Right ventricle myocardium inferior (tissue), 1 donor: ENCODE measurements around the gene METTL3. TPM values are rescaled to one million over a fixed set of nuclear protein-coding genes. Genes with fewer than 3 reads are reported as not detected.

Source experiments
- ATAC-seq: fragments of 200-7000 bp; cut with Tn5 transposase; one replicate; pipeline ENCODE4 v1.9.1; 2020; ENCODE audit warnings: mild to moderate bottlenecking, moderate library complexity
- DNase-seq: peaks from one replicate; pipeline ENCODE4 v3.0.0; 2021; ENCODE audit errors: missing footprints
- intact Hi-C: fragments of 100-400 bp; cut with DNase I; formaldehyde crosslinking; loops from one replicate; pipeline ENCODE4 v1.11.0; 2022
- total RNA-seq: library from RNA; stranded (reverse); fragmentation: NEBNext Ultra II Directional; extraction: Animal tissue kit (Norgen Biotek cat#: 25700); gene quantifications from one replicate; pipeline ENCODE4 v1.2.1, GENCODE V29; 2021
- donor health status: DM: no; HTN: yes; CAD: no; lungs with severe emphysema.

Gene METTL3
- total RNA-seq, 1 donor from 2014 or later, result 24.9 TPM

DNA sequence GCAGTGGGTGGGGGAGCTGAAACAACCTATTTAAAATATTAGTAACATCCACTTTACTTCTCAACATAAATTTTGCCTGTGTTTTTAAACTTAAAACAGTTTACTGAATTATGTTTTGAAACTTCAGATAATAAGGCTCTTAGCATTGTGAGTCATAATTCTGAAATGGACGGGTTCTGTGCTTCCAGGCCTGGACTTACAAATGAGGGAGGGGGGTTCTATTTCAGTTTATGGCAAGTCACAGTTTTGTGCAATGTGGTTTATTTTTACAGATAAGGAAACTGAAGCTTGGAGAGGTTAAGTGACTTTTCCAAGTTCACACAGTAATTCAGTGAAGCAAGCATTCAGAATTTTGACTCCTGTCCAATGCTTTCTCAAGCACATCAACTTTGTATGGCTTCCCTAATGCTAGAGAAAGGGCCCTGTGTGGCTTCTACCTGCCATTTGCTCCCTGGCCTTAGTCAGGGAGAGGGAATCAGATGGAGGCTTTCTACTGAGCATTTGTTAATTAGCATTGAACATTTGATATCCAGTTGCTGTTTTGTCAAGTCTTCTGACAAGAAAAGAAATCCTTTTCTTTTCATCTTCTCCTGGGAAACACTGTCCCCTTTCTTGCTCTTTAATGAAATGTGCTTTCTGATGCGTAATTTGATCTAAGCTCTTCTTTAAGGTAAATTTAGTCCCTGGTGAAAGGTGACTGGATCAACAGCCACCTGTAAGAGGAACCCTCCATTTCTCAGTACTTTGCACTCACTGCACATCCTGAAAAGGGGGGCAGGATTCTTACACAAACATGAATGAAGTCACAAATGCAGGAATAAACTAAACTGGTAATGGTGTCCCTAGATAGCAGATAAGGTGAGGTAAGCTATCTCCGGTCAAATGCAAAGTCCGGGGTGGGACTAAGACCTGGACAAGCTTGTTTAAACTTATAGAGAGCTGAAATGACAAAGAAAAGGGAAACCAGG lies 17.5 kb upstream of the METTL3 start:
- no peak for DNase-seq
- ATAC-seq, result no peak
- intact Hi-C loops, result no loop called here

DNA sequence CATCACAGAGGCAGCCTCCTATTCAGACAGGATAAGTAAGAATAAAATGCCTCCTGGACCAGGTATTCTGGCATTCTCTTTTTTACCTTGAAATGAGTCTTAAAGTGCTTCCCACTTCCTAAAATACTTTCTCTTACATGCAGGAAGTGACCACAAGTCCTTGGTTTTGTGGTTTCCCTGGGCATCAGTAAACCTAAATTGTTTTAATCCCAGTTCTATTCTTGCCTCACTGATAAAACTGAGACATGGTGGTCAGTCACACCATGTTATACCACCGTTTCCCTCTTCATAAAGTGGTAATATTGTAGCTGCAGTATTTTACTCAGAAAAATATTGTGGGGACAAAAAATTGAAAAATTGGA lies 16.2 kb upstream of the METTL3 start:
- no peak for ATAC-seq
- intact Hi-C loops, result no loop called here
- DNase-seq, result no peak

DNA sequence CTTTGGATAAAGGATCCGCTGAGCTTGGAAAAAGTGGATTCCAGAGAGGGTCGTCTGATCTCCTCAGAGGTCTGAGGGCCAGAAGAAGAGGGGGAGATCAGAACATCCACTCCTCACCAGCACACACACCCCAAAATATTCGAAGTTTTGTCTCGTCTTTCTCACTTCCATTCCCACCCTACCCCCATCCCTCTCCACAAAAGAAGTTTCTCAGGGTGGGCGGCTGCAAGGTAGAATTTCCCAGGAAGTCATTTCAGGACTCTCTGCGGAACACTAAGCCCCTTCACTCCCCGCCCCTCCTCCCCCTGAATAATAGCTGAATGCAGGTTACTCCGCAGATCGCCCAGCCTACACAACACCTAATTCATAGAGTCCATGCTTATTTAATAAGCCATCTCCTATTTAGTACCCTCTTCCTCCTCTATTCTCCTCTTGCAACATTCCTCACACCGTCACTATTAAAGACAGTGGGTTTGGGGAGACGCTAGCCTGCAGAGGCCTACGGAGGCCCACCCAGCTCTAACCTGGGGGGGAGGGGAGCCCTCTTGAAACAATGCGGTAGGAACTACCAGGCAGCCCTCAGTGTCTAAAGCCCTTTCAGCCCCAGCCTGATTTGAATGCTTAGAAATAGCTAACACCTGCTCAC lies 15.7 kb upstream of the METTL3 start:
- no peak for ATAC-seq
- no peak for DNase-seq
- intact Hi-C loops, result no loop called here

DNA sequence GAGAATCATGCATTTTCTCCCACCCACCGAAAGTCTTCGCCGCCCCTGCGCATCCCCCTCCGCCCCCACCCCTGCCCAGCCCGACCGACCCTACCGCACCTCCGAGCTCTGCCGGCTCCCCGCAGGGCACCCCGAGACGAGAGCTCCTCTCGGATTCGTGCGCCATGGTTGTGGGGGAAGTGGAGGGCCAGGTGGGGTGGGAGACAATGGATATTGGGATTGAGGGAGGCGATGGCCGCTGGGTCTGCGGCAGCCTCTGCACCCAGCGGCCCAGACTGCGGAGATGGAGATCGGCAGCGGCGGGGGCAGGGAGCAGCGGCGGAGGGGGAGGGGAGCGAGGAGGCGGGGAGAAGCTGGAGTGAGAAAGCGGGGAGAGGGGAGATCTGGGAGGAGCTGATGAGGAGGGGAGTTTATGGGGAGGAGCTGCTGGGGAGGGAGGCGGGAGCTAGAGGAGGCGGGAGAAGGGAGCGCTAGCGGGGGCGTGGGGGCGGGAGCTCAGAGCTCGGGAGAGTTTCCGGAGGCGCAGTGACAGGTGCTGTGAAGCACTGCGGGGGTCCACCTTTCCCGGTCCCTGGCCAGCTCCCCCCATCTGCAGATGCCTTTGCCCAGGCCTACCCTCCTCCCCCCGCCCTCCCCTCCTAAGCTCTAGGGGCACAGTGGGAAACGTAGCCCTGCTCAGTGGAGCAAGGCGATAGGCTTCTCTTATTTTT lies 15.0 kb upstream of the METTL3 start, which contains the start of gene SALL2:
TSS of gene SALL2 (minus strand) at position 385 of the 710 bp plus-strand sequence. CDS start at position 166, 219 bp downstream.
- DNase-seq (peak; percentile 78), ATAC-seq (peak; percentile 91)
- intact Hi-C loops, result no loop called here

DNA sequence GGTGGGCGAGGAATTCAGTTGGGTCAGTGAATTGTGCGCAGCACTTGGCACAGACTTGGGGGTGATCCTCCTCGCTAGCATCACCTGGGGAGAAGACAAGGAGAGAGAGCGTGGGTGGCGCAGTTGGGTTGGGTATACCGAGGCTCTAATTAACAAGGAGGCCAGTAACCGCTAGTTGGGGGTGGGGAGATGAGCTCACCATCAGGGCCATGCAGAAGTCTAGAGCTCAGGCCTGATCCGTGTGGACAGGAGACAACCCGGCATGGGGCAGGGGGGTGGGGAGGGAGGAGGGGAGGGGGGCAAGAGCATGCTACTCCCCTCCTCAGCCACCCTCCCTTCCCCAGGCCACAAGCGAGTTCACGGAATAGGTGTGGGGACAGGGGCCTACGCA lies 14.4 kb upstream of the METTL3 start:
- ATAC-seq (no peak), DNase-seq (no peak)
- intact Hi-C loops, result no loop called here

DNA sequence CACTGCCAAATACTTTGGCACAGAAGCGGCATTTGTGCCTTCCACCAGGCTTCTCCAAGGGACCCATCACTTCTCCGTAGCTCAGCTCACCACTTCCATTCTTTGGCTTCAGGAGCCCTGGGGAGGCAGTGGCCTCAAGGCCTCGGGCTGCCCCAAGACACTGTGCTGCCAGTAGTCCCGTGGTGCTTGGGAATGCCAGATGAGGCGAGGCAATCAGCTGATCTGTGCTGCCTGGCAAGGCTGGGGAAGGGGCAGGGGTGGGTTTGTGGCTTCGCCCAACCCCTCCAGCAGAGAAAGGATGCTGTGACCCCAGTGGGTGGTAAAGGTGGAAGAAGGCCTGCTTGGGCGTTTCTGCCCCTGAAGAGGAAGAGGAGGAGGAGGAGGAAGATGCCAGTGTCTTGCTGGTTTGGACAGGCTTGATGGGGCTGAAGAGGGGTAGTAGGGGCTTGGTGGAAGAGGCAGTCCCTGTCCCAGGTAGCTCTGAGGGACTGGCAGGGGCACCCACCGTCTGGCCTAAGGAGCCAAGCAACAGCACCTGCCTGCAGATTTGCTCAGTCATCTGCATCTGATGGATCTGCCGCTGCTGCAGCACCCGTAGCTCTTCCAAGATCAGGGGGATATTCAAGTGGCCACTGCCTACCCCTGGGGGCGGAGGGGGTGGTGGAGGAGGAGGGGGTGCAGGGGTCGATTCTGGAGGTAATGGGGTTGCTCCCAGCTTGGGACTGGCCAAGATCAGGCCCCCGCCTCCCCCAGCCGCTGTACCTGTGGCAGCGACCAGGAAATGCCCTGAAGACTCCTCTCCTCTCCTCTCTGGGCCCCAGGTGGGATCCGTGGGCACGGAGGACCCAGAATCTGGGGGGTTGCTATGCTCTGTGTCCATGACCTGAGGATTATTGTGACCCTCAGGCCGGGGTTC lies 13.7 kb upstream of the METTL3 start:
- DNase-seq, result no peak
- no peak for ATAC-seq
- intact Hi-C loops, result no loop called here

DNA sequence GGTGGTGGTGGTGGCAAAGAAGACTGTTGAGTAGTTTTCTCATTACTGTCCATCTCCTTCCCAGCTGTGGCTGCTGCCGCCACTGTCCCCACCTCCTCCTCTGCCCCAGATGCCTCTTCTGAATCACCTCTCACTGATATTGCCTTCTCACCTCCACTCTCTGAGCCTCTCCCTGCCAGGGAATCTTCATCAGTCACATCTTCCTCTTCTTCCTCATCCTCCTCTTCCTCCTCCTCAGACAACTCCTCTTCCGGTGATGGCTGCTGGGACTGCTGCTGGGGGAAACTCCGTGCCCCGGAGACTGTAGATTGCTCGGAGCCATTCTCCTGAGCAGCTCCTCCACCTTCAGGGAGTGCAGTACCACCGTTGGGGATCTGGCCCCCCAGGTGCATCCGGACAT lies 12.1 kb upstream of the METTL3 start:
- ATAC-seq, result no peak
- intact Hi-C loops, result no loop called here
- DNase-seq, result peak; percentile 27

DNA sequence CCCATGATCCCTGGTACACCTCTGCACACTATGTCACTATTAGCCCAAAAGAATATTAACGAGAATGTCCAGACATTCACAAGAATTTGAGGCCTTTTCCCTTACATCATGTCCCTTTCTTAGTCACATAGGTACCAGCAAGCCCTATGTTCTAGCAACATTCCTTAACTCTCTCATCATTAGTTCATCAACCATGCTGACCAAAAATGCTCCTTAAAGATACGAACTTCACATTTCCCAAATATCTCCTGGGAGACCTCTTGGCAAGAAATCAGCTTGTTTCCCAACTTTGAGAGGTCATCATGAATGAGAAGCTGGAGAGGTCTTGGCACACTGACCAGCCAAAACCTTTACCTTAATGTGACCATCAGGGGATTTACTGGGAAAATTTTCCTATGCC lies 10.4 kb upstream of the METTL3 start:
- ATAC-seq, result no peak
- DNase-seq, result no peak
- intact Hi-C loops, result no loop called here

DNA sequence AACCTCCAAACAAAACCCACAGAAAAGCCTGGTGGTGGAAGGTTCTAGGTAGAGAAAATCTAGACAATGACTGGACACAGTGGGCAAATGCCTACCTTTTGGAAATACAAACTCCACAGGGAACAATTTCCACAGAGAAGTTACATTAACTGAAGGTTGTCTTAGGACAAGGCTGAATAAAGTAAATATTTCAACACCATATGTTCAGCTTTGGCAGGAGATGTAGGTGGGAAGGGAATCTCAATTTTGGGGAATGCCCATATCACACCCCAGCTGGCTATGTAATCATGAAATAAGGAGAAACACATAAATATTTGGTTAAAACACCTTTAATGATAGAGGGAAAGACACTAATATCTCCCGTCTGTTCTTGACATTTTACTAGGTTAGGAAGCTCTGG lies 9.6 kb upstream of the METTL3 start:
- intact Hi-C loops, result no loop called here
- no peak for ATAC-seq

DNA sequence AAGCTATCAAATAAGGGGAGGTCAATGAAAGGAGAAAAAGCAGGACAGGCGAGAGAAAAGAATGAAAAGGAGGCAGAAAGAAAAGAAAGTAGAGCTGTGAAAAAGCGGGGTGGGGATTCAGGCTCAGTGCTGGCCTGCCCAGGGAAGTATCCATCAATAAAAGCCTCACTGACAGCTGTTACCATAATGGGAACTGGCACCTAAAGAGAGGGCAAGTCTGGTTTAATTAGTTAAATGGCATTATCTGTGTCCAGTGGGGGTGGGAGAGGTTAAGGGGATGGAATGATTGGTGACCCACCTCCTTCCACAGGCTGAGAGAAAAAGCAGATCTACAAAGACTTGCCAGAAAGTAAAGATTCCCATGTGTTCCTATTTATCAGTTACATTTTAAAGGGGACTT lies 7.6 kb upstream of the METTL3 start:
- DNase-seq, result no peak
- intact Hi-C loops, result no loop called here
- ATAC-seq, result no peak

More for the DNA sequence above, 9.6 kb upstream of the METTL3 start:
- no peak for DNase-seq

DNA sequence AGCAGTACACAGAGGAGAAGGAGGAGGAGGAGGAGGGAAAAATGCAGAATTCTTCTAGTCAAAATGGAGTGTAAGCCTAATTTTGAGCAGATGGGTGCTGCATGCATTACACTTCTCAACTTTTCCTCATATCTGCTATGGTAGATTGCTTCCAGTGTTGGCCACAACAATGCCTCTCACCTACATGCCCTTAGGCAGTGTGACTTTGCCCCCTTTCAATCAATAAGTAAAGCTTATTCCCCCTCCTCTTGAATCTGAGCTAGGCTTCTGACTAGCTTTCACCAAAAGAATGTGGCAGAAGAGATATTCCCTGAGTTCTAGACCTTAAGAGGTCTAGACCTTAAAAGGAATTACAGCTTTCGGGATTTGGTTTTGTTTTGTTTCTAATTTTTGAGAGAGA lies 3.2 kb upstream of the METTL3 start:
- no peak for ATAC-seq
- DNase-seq, result no peak
- intact Hi-C loops, result loop anchor here (5.0 kb wide), 1 partner anchor 43 kb away; no protein-coding TSS in a partner anchor

DNA sequence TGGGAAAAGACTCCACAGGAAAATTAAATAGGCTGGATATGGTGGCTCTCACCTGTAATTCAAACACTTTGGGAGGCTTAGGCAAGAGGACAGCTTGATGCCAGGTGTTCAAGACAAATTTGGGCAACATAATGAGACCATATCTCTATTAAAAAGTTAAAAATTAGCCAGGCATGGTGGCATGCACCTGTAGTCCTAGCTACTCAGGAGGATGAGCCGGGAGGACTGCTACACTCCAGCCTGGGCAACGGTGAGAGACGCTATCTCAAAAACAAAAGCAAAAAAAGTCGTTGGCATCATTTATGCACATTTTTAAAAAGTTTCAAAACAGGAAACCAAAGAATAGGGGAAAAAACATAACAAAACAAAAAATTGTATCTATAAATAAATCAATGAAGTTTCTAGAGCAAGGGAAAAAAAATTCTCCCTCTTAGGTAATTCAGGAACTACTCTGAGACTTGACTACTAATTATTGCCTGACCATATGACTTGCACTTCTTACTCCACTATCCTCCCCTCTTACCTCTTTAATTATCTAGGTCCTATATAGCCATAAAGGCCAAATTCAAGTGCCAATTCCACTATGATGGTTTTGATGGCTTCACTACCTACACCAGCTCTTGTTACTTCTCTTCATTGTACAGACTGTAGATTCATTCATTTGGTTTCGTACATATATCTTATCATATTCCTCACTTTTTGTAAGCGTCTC lies 1.6 kb downstream of the METTL3 start:
- ATAC-seq (no peak), DNase-seq (no peak)
- intact Hi-C loops, result loop anchor here (5.0 kb wide), 1 partner anchor 48 kb away; no protein-coding TSS in a partner anchor

DNA sequence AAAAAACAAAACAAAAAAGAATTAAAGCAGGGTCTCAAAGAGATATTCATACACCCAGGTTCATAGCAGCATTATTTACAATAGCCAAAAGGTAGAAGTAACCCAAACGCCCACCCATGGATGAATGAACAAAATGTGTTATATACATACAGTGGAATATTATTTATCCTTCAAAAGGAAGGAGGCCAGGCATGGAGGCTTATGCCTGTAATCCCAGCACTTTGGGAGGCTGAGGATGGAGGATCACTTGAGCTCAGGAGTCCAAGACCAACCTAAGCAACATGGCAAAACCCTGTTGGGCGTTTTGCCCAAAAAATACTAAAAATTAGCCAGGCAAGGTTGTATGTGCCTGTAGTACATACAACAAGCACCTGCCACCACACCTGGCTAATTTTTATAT lies 4.6 kb downstream of the METTL3 start:
- DNase-seq, result no peak
- no peak for ATAC-seq
- intact Hi-C loops, result no loop called here

DNA sequence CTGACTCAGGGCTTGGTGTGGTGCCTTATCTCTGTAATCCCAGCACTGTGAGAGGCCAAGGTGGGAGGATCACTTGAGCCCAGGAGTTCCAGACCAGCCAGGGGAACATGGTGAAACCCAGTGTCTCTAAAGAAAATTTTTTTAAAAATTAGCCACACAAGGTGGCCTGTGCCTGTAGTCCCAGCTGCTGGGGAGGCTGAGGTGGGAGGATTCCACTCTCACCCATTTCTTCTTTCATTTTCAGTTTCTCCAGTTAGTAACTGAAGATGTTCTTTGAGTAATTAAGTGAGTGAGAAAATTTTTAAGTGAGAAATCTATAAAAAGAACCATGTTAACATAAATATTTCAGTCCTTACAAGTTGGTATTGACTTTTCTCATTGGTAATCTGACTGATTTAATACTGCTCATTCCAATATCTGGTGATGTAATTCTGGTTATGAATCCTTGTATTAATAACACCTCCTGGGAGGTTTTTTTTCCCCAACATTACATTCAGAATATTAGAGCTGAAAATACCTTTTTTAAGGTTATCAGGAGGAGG lies 6.1 kb downstream of the METTL3 start:
- DNase-seq, result no peak
- intact Hi-C loops, result no loop called here
- ATAC-seq, result no peak

DNA sequence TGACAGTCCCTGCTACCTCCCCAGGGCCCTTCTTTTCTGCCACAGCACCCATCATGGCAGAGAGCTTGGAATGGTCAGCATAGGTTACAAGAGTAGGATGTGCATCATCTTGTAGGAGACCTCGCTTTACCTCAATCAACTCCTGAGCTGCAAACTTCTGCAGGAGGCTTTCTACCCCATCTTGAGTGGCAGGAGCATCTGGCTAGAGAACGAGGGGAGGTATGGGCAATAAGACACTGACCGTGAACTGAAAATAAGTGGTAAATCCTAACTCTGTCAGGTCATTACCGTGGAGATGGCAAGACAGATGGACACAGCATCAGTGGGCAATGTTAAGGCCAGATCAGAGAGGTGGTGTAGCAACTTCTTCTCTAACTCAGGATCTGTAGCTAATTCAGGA lies 7.8 kb downstream of the METTL3 start:
- intact Hi-C loops, result no loop called here
- no peak for ATAC-seq
- no peak for DNase-seq

DNA sequence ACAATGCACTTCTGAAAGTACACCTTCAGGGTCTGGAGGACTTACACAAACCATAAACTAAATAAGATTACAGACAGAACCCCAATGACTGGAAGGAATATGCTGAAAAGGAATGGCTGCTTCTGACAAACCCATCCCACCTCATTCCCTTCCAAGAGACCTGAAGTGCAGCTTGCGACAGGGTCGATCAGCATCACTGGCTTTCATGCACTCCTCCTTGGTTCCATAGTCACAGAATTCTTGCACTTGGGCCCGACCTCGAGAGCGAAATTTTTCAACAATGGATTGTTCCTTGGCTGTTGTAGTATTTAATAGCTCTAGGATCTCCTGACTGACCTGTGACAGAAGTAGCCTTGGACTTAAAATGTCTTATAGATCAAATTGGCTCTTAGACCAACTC lies 9.6 kb downstream of the METTL3 start:
- no peak for ATAC-seq
- no peak for DNase-seq
- intact Hi-C loops, result no loop called here
